Vagina (tissue), 2 donors: ENCODE results near the gene FGGY. TPM values are rescaled to one million over a fixed set of nuclear protein-coding genes. Genes with fewer than 3 reads are reported as not detected.

Source experiments
- DNase-seq, 2 donors: peaks; one replicate each; pipeline ENCODE4 v3.0.0-alpha.2; 2017; ENCODE audit errors: extremely low spot score in 2 of 2
- H3K27ac ChIP-seq: fragments of 200-600 bp; sonication (generic); one replicate; pipeline ENCODE4 v1.5.1; 2019
- H3K27me3 ChIP-seq: fragments of 200-600 bp; sonication (generic); one replicate; pipeline ENCODE4 v1.5.1; 2019
- H3K36me3 ChIP-seq, 2 donors: fragments of 200-600 bp; sonication (generic); one replicate each; pipeline ENCODE4 v1.5.1; 2017 to 2019
- H3K4me1 ChIP-seq: fragments of 200-600 bp; sonication (generic); one replicate; pipeline ENCODE4 v1.5.1; 2019
- H3K4me3 ChIP-seq, 2 donors: fragments of 200-600 bp; sonication (generic); 1 replicate in 1 of 2; 2 replicates in 1 of 2; pipeline ENCODE4 v1.5.1; 2016 to 2019
- H3K9me3 ChIP-seq: fragments of 200-600 bp; sonication (generic); one replicate; pipeline ENCODE4 v1.5.1; 2019
- CTCF ChIP-seq, 3 experiments: fragments of 450-650 bp in 2 of 3; fragments of 200-600 bp in 1 of 3; sonication (generic) in 1 of 3; IDR thresholded peaks; one replicate each; pipeline ENCODE4 v1.5.1; 2017 to 2019; ENCODE audit warnings: antibody characterized with exemption in 3 of 3, mild to moderate bottlenecking in 2 of 3, moderate library complexity in 2 of 3
- POLR2A ChIP-seq, 2 donors: fragments of 450-650 bp; IDR thresholded peaks; one replicate each; pipeline ENCODE4 v1.6.1; 2017; ENCODE audit warnings: antibody characterized with exemption in 2 of 2, mild to moderate bottlenecking in 2 of 2, moderate library complexity in 2 of 2
- POLR2AphosphoS5 ChIP-seq, 2 donors: sonication (generic); formaldehyde crosslinking; IDR thresholded peaks; one replicate each; pipeline ENCODE4 v1.9.0; 2017; ENCODE audit warnings: antibody characterized with exemption in 2 of 2, mild to moderate bottlenecking in 2 of 2, low read depth in 1 of 2; ENCODE audit not compliant: insufficient read depth in 1 of 2
- intact Hi-C: fragments of 100-400 bp; cut with DNase I; formaldehyde crosslinking; loops from one replicate; pipeline ENCODE4 v1.15.1; 2023
- total RNA-seq: library from RNA; depleted of rRNA; stranded (reverse); fragments of >200 nt; gene quantifications from one replicate; pipeline ENCODE4 v1.2.3, GENCODE V29; 2016

Gene FGGY
- total RNA-seq, 1 donor from 2014 or later = 11.8 TPM

- no peak for DNase-seq
- Histone ChIP-seq H3K4me1 (no peaks in the 10 kb centered on the region), H3K27me3 (no peaks in the 10 kb centered on the region), H3K36me3 (no peaks in the 10 kb centered on the region), H3K4me3 (no peak overlapping the region), H3K9me3 (peaks cover 4% of the 10 kb centered on the region), H3K27ac (no peak overlapping the region)
- intact Hi-C loops = no loop called here
- TF ChIP-seq POLR2AphosphoS5 (IDR thresholded peaks at IDR 0.05; ENCODE audit: insufficient read depth in 1 of 2, low read depth in 1 of 2) (no peak), POLR2A (IDR thresholded peaks at IDR 0.05) (no peak), CTCF (IDR thresholded peaks at IDR 0.05) (no peak)
Observed at GRCh38 chr1:59307591-59307990, 10.7 kb downstream of the FGGY start.

- no peaks in the 10 kb centered on the region for H3K36me3 ChIP-seq
- no peaks in the 10 kb centered on the region for H3K27me3 ChIP-seq
- intact Hi-C loops = no loop called here
- no peaks in the 10 kb centered on the region for H3K4me1 ChIP-seq
- no peak for DNase-seq
- no peak overlapping the region for H3K27ac ChIP-seq
- no peak overlapping the region for H3K4me3 ChIP-seq
- H3K9me3 ChIP-seq = peaks cover 4% of the 10 kb centered on the region
- no peak for TF ChIP-seq CTCF (IDR thresholded peaks at IDR 0.05)
- TF ChIP-seq POLR2AphosphoS5 (IDR thresholded peaks at IDR 0.05; ENCODE audit: insufficient read depth in 1 of 2, low read depth in 1 of 2) = no peak
Observed at GRCh38 chr1:59308839-59309238, 11.9 kb downstream of the FGGY start.

GRCh38 chr1:59309392-59309791, 12.5 kb downstream of the FGGY start:
- H3K27me3 ChIP-seq = no peaks in the 10 kb centered on the region
- H3K4me1 ChIP-seq = no peaks in the 10 kb centered on the region
- peaks cover 4% of the 10 kb centered on the region for H3K9me3 ChIP-seq
- no peak for DNase-seq
- H3K27ac ChIP-seq = no peak overlapping the region
- H3K36me3 ChIP-seq = no peaks in the 10 kb centered on the region
- intact Hi-C loops = no loop called here
- TF ChIP-seq CTCF (IDR thresholded peaks at IDR 0.05) = no peak
- TF ChIP-seq POLR2A (IDR thresholded peaks at IDR 0.05) = no peak
- no peak for TF ChIP-seq POLR2AphosphoS5 (IDR thresholded peaks at IDR 0.05; ENCODE audit: insufficient read depth in 1 of 2, low read depth in 1 of 2)
- no peak overlapping the region for H3K4me3 ChIP-seq

GRCh38 chr1:59309795-59310548, 13.1 kb downstream of the FGGY start:
- H3K4me1 ChIP-seq = no peaks in the 10 kb centered on the region
- H3K4me3 ChIP-seq = no peak overlapping the region
- no peaks in the 10 kb centered on the region for H3K36me3 ChIP-seq
- intact Hi-C loops = no loop called here
- no peak overlapping the region for H3K27ac ChIP-seq
- H3K9me3 ChIP-seq = peaks cover 4% of the 10 kb centered on the region
- no peaks in the 10 kb centered on the region for H3K27me3 ChIP-seq
- no peak for DNase-seq
- no peak for TF ChIP-seq POLR2A (IDR thresholded peaks at IDR 0.05)
- TF ChIP-seq POLR2AphosphoS5 (IDR thresholded peaks at IDR 0.05; ENCODE audit: insufficient read depth in 1 of 2, low read depth in 1 of 2) = no peak
- TF ChIP-seq CTCF (IDR thresholded peaks at IDR 0.05) = no peak

GRCh38 chr1:59310549-59311250, 13.8 kb downstream of the FGGY start:
- Histone ChIP-seq H3K4me1 (peaks cover 4% of the 10 kb centered on the region), H3K4me3 (no peak overlapping the region), H3K27ac (no peak overlapping the region), H3K36me3 (no peaks in the 10 kb centered on the region), H3K27me3 (no peaks in the 10 kb centered on the region), H3K9me3 (no peaks in the 10 kb centered on the region)
- intact Hi-C loops = no loop called here
- TF ChIP-seq CTCF (IDR thresholded peaks at IDR 0.05) = no peak
- no peak for TF ChIP-seq POLR2AphosphoS5 (IDR thresholded peaks at IDR 0.05; ENCODE audit: insufficient read depth in 1 of 2, low read depth in 1 of 2)
- TF ChIP-seq POLR2A (IDR thresholded peaks at IDR 0.05) = no peak
- no peak for DNase-seq
